Measurements from ENCODE around the gene LRMDA.
A peak's percentile ranks its signal among the peaks of the same experiment; 100 is the strongest.

LRMDA gene

GRCh38 chr10:76149602-76150138, 718.2 kb downstream of the LRMDA start:
- no peak for DNase-seq (ENCODE audit: low spot score)

- no peak for DNase-seq (ENCODE audit: low spot score)
These were observed 718.9 kb downstream of the LRMDA start for GRCh38 chr10:76150139-76150875.

- DNase-seq (ENCODE audit: low spot score) = no peak
These were observed 719.5 kb downstream of the LRMDA start for GRCh38 chr10:76150876-76151288.

- DNase-seq (ENCODE audit: low spot score) = no peak
These were observed 720.8 kb downstream of the LRMDA start for GRCh38 chr10:76152186-76152585.

GRCh38 chr10:76155961-76156360, 724.5 kb downstream of the LRMDA start:
- DNase-seq (ENCODE audit: low spot score) = no peak

- no peak for DNase-seq (ENCODE audit: low spot score)
These were observed 729.2 kb downstream of the LRMDA start for GRCh38 chr10:76160446-76161300.

GRCh38 chr10:76161301-76161582, 729.8 kb downstream of the LRMDA start:
- no peak for DNase-seq (ENCODE audit: low spot score)

DNA sequence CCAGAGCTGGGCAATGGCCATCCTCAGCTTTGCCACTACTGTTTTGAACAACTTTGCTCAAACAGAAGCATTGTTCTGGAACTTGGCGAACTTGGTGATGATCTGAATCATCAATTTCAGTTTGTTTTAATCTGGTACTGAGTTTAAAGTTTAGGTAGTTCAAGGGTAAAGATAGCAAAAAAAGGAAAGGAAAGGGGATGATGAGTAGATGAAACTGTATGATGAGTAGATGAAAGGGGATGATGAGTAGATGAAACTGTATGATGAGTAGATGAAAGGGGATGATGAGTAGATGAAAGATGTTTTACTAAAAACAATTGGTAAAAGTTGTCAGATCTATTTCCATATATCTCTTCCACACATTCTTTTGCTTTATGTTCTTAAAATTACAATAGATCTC, 737.0 kb downstream of the LRMDA start:
- no peak for DNase-seq (ENCODE audit: low spot score)

DNA sequence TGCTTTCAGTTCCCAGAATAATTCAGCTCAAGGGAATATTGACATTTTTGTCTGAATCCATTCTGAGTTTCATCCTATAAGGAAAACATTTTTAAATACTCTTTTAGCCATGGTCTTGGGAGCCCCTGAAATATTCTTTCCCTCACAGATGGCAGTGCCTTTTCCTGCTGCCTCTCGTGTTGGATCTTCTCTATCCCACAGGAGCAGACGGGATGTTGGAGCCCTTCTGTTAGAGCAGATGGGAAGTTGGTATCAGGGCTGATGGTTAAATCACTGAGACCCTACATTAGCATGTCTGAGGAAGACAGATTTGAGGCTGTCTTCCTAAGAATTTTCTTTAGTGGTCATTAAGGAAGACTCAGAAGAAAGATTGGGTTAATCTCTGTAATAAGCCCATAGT, 737.8 kb downstream of the LRMDA start:
- DNase-seq (ENCODE audit: low spot score) = no peak

GRCh38 chr10:76172020-76172419, 740.6 kb downstream of the LRMDA start:
- no peak for DNase-seq (ENCODE audit: low spot score)

GRCh38 chr10:76175533-76176165, 744.2 kb downstream of the LRMDA start:
- peak; percentile 85 for DNase-seq (ENCODE audit: low spot score)

GRCh38 chr10:76176166-76176550, 744.7 kb downstream of the LRMDA start:
- DNase-seq (ENCODE audit: low spot score) = no peak

DNA sequence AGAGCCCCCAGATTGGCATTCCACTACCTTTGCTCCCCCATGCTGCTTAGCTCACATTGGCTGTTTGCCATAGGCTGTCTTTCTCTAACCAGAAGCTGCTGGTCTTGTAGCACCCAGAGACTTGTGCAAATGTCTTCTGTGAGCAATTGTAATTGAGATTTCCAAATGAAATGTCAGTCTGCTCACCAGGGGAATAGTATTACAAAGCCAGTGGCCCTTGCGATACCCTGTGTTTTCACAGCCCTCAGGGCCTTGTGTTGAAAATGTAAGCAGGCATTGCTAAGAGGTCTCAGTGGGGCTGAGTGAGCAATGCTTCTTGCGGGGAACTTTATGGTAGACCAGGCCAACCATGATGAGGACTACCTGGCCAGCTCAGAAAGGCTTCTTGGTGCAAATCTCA, 746.5 kb downstream of the LRMDA start:
- no peak for DNase-seq (ENCODE audit: low spot score)

DNA sequence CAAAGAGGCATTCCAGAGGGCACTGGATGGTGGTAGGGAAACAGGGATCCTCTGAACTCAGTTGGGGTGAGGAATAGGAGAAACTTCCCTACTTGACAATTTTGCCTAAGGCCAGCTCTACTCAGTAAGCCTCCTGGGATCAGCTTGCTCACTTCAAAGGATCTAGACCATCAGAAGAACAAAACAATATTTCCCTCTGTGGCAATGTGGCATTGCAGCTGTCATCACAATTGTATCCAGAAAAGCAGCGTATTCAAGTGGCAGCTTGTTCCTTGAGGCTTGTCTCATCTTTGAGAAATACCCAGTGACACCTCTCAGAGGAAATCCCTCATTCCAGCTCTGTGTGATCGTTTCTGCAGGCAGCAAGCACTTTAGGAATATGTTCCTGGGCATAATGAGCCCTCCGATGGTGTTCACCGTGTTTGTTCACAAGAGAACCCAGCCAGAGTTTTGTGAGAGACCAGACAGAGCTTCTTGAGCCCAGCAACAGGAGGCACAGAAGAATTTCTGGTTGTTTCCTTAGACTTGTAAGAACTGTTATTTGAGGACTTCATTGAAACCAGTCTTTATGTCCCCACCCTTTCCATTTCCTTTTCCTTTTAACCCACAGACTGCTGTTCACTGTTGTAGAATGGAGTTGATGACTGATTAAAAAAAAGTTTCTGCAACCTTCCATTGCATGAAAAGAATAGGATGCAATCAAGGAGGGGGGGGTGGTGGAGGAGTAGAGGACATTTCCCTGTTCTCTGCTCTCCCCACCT, 747.3 kb downstream of the LRMDA start:
- no peak for DNase-seq (ENCODE audit: low spot score)

DNA sequence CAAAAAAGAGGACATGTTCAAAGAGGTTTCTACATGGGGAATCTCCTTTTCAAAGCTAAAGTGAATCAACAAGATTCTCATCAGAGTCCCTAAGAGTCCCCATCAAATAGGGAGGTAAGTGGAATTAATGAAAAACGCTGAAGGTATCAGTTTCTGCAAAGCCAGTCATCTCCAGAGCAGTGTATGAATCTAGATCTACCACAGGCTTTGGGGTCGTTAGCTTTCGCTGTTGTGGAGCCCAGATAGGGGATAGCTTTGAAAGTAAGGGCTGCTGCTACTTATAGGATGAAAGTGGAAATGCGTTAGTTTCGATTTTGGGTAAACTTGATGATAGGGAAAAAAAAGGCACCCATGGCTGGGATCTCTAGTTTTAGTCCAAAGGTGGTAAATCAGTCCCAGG, 748.4 kb downstream of the LRMDA start:
- no peak for DNase-seq (ENCODE audit: low spot score)

GRCh38 chr10:76184647-76185046, 753.2 kb downstream of the LRMDA start:
- no peak for DNase-seq (ENCODE audit: low spot score)

- DNase-seq (ENCODE audit: low spot score) = no peak
These were observed 754.3 kb downstream of the LRMDA start for GRCh38 chr10:76185471-76186301.

DNA sequence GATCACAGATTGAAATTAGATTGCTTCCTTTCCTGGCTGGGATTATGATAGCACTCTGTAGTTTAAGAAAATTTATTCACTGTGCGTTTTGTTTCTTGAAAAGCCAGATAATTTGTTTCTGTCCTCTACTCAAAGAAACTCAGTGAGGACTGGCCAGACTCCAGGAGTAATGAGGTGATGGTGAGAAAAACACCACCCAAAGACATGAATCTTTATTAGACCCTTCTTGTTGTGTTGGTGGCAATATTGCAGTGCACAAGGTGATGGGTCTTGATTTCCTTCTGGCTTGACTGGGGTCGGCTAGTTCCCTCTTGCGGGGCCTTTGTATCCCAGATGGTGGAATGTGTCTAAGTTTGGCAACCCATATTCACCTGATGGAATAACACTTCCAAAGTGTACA, 756.8 kb downstream of the LRMDA start:
- no peak for DNase-seq (ENCODE audit: low spot score)

- no peak for DNase-seq (ENCODE audit: low spot score)
These were observed 759.3 kb downstream of the LRMDA start for GRCh38 chr10:76190634-76191270.

DNA sequence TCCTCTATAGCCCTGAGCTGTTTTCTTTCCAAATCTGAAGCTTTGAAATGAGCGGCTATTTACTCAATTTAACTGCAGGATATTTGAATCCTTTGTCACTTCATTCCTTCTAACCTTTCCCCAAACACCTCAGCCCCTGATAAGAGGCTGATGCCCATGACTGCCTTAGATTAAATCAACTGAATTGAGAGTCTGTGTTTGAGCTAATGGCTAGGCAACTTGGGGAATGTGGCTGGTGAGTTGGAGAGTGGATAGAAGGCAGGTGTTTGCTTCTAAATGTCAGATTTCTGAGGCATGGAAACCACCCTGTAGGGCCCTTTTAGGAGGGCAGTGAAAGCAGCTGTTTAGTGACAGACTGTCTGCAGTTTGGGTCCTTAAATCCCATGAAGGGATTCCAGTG, 759.9 kb downstream of the LRMDA start:
- DNase-seq (ENCODE audit: low spot score) = peak; percentile 39
